ENCODE results near the gene FAM200A.
A peak's percentile ranks its signal among the peaks of the same experiment; 100 is the strongest.
"Not testable (repeated sequence)": the region's sequence is repeated elsewhere in the genome, so short reads cannot be mapped to it uniquely, and the experiment has no call there.

Gene FAM200A

GRCh38 chr7:99559175-99559915 lies 7.4 kb upstream of the FAM200A start:
- DNase-seq (ENCODE audit: low read depth in 1 of 2, low spot score in 1 of 2) = no peak

DNA sequence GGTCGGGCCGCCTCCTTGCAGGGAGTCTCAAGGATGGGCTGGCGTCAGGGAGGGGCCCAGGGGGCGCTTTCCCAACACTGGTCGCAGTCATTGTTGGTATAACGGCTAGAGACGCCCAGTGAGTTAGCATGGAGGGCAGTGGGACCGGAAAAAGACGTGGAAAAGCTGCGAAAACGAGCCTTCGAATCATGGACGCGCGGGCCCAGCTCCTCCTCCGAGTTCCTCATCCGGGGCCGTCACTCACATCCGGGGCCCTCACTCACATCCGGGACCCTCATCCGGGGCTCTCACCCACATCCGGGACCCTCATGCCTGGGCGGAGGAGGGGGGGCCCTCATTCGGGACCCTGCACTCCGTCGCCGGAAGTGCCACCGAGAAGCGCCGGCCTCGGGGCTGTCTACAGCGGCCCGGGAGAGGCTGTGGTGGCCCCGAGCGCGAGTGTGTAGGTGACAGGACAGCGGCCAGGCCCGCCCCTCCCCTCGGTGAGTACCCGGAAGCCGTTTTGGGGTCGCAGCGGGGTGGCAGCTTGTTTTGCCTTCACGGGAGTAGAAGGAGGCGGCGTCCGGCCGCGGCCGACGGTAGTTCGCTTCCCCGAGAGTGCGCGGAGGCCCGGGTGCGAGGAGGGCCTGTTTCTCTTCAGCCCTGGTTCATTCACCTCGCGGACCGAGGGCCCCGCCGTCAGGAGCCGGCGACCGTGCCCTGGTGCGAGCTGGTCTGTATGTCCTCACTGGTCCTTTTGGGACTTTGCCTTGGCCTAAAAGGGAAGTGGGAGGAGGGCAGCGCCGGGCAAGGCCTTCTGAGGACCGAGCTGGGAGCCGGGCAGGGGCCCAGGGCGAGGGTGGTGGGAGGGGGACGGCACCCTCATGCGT lies 6.6 kb upstream of the FAM200A start, which contains the start of gene ZNF655:
TSS of gene ZNF655 (plus strand) at position 337 of the 869 bp plus-strand sequence. CDS start 1,918 bp downstream, outside the sequence.
- peak; percentile 77 to 79 for DNase-seq (ENCODE audit: low read depth in 1 of 2, low spot score in 1 of 2)

DNA sequence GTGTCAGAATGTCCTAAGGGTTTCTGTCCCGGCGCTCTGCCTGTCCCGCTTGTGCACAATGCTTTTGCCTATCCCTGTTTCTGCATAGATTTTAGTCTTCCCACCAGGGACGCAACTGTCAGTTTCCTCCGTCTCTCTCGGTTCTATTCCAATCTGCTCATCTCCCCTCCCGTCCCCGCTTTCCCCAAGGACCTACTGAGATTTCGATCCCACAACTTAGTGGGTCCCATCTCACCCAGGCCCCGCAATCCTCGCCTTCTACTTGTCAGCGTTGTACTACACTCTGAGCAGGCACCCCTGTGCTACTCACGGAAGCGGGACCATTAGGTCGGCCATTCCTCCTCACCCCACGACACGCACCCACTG lies 6.0 kb upstream of the FAM200A start:
- DNase-seq (ENCODE audit: low read depth in 1 of 2, low spot score in 1 of 2) = no peak

DNA sequence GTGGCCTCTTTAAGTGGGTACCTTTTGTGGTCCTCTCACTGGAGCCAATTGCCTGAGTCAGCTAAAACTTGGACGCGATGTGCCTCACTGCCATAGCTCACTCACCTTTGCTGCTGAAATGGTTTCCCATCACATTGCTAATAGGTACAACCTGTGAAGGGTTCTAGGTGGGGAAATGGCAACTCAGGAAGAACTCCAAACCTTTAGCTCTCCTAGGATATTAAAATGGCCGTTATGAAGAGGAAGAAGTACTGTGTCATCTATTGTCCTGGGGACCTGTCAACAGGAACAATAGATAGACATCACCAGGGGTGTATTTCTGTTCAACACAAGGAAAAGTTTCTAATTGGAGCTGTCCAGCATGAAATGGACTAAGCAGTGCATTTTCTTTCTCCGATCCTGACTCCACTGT lies 5.3 kb upstream of the FAM200A start:
- no peak for DNase-seq (ENCODE audit: low read depth in 1 of 2, low spot score in 1 of 2)

DNA sequence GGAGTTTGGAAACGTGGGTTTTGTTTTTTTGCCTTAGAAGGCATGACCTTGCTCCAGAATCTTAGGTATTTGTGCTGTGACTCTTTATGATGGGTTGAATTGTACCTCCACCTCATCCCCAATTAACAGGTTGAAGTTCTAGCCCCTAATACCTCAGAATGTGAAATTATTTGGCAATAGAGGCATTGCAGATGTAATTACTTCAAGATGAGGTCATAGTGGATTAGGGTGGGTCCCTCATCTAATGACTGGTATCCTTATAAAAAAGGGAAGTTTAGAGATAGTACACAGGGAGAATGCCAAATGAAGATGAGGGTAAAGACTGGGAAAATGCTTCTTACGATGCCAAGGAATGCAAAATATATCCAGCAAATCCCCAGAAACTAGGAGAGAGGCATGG lies 3.0 kb upstream of the FAM200A start:
- DNase-seq (ENCODE audit: low read depth in 1 of 2, low spot score in 1 of 2) = no peak

GRCh38 chr7:99553039-99553438 lies 1.1 kb upstream of the FAM200A start:
- no peak for DNase-seq (ENCODE audit: low read depth in 1 of 2, low spot score in 1 of 2)

DNA sequence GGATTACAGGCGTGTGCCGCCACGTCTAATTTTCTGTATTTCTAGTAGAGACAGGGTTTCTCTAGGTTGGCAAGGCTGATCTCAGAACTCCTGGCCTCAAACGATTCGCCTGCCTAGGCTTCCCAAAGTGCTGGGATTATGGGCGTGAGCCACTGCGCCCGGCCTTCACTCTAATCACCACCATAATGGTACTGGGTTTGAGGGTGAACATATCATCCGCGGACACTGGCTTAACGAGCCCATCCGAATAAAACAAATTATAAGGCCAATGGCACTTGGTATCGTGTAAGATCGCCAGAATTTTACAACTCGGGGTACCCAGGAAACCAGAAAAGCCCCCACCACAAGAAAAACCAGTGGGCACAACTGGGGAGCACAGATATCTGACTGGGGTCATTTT lies 580 bp downstream of the FAM200A start:
- DNase-seq (ENCODE audit: low read depth in 1 of 2, low spot score in 1 of 2) = no peak

GRCh38 chr7:99549545-99549944 lies 2.4 kb downstream of the FAM200A start:
- DNase-seq (ENCODE audit: low read depth in 1 of 2, low spot score in 1 of 2) = not testable (repeated sequence)

DNA sequence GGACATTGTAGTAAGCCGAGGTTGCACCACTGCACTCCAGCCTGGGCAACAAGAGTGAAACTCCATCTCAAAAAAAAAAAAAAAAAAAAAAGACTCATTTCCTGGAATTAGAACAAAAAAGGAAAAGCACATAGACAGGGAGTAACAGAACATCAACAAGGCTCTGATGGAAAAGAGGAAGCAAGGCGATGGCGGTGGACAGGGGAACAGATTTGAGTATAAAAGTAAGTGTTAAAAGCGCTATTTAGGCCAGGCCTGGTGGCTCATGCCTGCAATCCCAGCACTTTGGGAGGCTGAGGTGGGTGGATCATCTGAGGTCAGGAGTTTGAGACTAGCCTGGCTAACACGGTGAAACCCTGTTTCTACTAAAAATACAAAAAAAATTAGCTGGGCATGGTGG lies 6.6 kb downstream of the FAM200A start:
- not testable (repeated sequence) for DNase-seq (ENCODE audit: low read depth in 1 of 2, low spot score in 1 of 2)

GRCh38 chr7:99543916-99544315 lies 8.0 kb downstream of the FAM200A start:
- DNase-seq (ENCODE audit: low read depth in 1 of 2, low spot score in 1 of 2) = no peak

GRCh38 chr7:99543081-99543671 lies 8.7 kb downstream of the FAM200A start:
- DNase-seq (ENCODE audit: low read depth in 1 of 2, low spot score in 1 of 2) = no peak

DNA sequence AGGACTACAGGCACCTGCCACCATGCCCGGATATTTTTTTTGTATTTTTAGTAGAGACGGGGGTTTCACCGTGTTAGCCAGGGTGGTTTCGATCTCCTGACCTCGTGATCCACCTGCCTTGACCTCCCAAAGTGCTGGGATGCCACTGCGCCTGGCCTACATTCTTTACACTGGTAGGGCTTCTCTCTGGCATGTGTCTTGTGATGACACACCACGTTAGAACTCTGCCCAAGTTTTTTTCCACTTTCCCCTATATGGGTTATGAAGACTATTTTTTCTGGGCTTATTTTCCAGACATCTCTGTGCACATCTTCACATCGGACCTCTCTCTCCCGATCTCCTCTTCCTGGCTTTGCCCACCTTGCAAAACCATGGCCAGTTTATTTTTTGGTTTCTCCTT lies 10.7 kb downstream of the FAM200A start:
- DNase-seq (ENCODE audit: low read depth in 1 of 2, low spot score in 1 of 2) = no peak

DNA sequence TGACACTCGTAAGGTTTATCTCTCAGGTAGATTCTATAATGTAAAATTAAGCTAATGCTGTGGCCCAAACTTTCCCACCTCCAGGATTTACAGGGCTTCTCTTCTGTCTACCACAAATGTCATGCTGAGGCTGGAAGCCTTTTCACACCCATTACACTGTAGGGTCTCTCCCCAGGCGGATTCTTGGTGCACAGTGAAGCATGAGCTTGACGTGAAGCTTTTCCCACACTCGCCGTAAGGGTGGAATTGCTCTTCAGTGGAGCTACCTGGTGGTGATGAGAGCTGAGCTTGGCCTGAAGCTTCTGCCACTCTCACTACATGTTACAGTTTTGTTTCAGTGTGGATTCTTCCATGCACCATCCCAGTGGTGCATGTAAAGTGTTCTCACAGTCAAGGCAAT lies 11.4 kb downstream of the FAM200A start:
- no peak for DNase-seq (ENCODE audit: low read depth in 1 of 2, low spot score in 1 of 2)

DNA sequence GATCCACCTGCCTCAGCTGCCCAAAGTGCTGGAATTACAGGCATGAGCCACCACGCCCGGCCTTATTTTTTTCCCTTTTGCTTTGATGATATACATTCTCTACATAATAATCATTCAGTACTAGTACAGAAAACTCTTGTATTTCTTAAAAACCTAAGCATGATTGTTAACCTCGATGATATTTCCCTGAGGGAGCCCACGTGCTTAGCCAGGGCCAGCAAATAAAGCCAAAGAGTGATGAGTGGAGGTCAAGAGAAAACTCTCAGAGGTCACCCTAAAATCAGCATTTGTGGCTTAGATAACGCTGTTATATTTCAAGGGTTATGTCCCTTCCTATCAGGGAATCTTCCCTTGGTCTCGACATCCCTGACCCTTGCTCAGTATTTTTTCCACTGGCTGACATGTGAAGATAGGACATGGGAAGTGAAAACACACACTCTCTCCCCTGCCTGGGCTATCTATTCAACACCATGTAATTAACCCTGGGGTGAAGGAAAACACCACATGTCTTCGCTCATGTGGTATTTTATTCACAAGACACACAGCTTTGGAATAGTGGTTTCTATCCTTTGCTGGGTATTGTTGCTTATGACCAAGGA lies 12.6 kb downstream of the FAM200A start:
- DNase-seq (ENCODE audit: low read depth in 1 of 2, low spot score in 1 of 2) = no peak

DNA sequence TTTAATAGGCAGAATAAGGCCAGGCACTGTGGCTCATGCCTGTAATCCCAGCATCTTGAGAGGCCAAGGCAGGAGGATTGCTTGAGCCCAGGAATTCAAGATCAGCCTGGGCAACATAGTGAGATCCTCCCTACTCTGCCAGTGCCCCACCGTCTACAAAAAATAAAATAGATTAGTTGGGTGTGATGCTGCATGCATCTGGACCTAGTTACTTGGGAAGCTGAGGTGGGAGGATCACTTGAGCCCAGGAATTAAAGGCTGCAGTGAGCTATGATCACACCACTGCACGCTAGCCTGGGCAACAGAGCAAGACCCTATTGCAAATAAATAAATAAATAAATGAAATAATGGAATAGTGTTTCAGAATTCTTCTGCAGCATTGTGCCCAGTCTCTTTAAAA lies 16.2 kb downstream of the FAM200A start:
- DNase-seq (ENCODE audit: low read depth in 1 of 2, low spot score in 1 of 2) = no peak

DNA sequence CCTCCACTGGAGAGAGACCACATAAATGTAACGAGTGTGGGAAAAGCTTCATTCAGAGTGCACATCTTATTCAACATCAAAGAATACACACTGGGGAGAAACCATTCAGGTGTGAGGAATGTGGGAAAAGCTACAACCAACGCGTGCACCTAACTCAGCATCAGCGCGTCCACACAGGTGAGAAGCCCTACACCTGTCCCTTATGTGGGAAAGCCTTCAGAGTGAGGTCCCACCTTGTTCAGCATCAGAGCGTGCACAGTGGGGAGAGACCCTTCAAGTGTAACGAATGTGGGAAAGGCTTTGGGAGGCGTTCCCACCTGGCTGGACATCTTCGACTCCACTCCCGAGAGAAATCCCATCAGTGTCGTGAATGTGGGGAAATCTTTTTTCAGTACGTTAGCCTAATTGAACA lies 20.6 kb downstream of the FAM200A start:
- no peak for DNase-seq (ENCODE audit: low read depth in 1 of 2, low spot score in 1 of 2)

DNA sequence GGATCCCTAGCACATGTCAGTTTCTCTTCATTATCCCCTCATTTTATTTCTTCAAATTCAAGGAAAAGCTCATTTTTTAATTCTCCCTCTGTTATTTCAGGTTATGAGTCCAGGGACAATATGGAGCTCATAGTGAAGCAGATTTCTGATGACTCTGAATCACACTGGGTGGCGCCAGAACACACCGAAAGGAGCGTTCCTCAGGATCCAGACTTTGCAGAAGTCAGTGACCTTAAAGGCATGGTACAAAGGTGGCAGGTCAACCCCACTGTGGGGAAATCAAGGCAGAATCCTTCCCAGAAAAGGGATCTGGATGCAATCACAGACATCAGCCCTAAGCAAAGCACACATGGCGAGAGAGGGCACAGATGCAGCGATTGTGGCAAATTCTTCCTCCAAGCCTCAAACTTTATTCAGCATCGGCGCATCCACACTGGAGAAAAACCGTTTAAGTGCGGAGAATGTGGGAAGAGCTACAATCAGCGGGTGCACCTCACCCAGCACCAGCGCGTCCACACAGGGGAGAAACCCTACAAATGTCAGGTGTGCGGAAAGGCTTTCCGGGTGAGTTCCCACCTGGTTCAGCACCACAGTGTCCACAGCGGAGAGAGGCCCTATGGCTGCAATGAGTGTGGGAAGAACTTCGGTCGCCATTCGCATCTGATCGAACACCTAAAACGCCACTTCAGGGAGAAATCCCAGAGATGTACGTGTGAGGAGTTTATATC lies 26.0 kb downstream of the FAM200A start:
- DNase-seq (ENCODE audit: low read depth in 1 of 2, low spot score in 1 of 2) = no peak

- DNase-seq (ENCODE audit: low read depth in 1 of 2, low spot score in 1 of 2) = no peak
Observed at GRCh38 chr7:99521399-99521798, 30.5 kb downstream of the FAM200A start.

GRCh38 chr7:99514050-99514449 lies 37.9 kb downstream of the FAM200A start:
- DNase-seq (ENCODE audit: low read depth in 1 of 2, low spot score in 1 of 2) = no peak

GRCh38 chr7:99505324-99505662 lies 46.6 kb downstream of the FAM200A start:
- DNase-seq (ENCODE audit: low read depth in 1 of 2, low spot score in 1 of 2) = no peak
